Neural crest cell (in vitro differentiated cells): Measurements from ENCODE around the gene GP2. TPM values are rescaled to one million over a fixed set of nuclear protein-coding genes. Genes with fewer than 3 reads are reported as not detected.

Experiments used
- DNase-seq: peaks from one replicate; pipeline ENCODE4 v3.0.0; 2021; ENCODE audit warnings: low read depth, mixed read lengths, low spot score
- H3K27ac Mint-ChIP-seq: one replicate; pipeline ENCODE4 v1.8.0; 2021; ENCODE audit warnings: mild to moderate bottlenecking, mixed read lengths; ENCODE audit not compliant: unreplicated experiment
- H3K27me3 Mint-ChIP-seq: 2 replicates; pipeline ENCODE4 v1.8.0; 2021; ENCODE audit warnings: low read depth, mild to moderate bottlenecking, mixed read lengths
- H3K36me3 Mint-ChIP-seq: 2 replicates; pipeline ENCODE4 v1.8.0; 2021; ENCODE audit warnings: low read depth, mild to moderate bottlenecking, mixed read lengths
- H3K4me1 Mint-ChIP-seq: 2 replicates; pipeline ENCODE4 v1.8.0; 2021; ENCODE audit warnings: mixed read lengths
- H3K4me3 Mint-ChIP-seq: one replicate; pipeline ENCODE4 v1.8.0; 2021; ENCODE audit warnings: mild to moderate bottlenecking, mixed read lengths
- H3K9me3 Mint-ChIP-seq: 2 replicates; pipeline ENCODE4 v1.8.0; 2021; ENCODE audit warnings: mixed read lengths
- total RNA-seq: library from RNA; stranded (reverse); gene quantifications from 2 replicates; pipeline ENCODE4 v1.2.1, GENCODE V29; 2021
- TF ChIP-seq, protein P1 (sequence below): fragments of 200-600 bp; sonication (generic); conservative IDR thresholded peaks from 2 replicates; pipeline ENCODE4 v1.5.0; 2021; ENCODE audit warnings: antibody characterized with exemption, mild to moderate bottlenecking

The GP2 gene
- total RNA-seq, 1 donor from 2014 or later, result not detected

DNA sequence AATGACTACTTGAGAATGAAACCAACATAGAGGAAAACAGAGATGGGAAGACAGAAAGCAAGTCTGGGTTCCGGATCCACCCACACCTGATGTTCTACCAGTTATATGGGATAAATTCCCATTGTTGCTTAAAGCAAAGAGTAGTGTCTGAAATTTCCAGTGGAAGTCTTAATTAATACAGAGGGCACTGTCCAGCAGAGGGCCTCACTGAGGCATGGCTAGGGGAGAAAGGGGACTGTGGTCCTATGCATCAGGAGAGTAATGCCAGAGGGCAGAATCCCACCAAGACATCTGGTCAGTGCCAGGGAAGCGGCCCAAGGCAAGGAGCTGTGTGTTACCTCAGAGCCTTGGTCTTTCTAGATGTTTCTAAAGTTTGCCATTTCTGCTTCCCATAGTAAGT, 32.7 kb upstream of the GP2 start:
- Mint-ChIP-seq H3K36me3 (no peaks in the 10 kb centered on the region), H3K4me3 (no peak overlapping the region), H3K4me1 (no peaks in the 10 kb centered on the region), H3K27me3 (peaks cover 72% of the 10 kb centered on the region), H3K27ac (no peak overlapping the region), H3K9me3 (peaks cover 7% of the 10 kb centered on the region)
- TF ChIP-seq, protein P1, sequence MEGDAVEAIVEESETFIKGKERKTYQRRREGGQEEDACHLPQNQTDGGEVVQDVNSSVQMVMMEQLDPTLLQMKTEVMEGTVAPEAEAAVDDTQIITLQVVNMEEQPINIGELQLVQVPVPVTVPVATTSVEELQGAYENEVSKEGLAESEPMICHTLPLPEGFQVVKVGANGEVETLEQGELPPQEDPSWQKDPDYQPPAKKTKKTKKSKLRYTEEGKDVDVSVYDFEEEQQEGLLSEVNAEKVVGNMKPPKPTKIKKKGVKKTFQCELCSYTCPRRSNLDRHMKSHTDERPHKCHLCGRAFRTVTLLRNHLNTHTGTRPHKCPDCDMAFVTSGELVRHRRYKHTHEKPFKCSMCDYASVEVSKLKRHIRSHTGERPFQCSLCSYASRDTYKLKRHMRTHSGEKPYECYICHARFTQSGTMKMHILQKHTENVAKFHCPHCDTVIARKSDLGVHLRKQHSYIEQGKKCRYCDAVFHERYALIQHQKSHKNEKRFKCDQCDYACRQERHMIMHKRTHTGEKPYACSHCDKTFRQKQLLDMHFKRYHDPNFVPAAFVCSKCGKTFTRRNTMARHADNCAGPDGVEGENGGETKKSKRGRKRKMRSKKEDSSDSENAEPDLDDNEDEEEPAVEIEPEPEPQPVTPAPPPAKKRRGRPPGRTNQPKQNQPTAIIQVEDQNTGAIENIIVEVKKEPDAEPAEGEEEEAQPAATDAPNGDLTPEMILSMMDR, result peak; percentile 49
- DNase-seq, result peak; percentile 32

DNA sequence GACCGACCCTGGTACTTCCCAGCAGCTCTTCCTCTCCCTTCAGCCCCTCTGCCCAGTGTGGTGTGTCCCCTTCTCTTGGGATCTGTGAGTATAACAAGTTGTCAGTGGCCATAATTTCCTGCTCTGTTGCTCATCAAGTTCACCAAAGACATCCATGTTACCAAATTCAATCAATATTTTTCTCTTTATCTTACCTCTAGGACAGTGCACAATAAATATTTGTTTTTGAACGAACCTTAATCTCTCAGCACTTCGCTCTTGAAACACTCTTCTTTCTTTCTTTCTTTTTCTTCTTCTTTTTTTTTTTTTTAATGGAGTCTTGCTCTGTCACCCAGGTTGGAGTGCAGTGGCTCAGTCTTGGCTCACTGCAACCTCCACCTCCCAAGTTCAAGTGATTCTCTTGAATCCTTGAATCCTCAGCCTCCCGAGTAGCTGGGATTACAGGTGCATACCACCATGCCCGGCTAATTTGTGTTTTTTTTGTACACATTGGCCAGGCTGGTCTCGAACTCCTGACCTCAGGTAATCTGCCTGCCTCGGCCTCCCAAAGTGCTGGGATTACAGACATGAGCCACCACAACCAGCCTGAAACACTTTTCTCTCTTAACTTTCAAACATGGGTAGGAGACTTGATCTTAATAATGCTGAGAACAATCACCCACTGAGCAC, 27.9 kb upstream of the GP2 start:
- H3K27ac Mint-ChIP-seq, result no peak overlapping the region
- peaks cover 7% of the 10 kb centered on the region for H3K9me3 Mint-ChIP-seq
- no peaks in the 10 kb centered on the region for H3K36me3 Mint-ChIP-seq
- DNase-seq, result no peak
- H3K4me1 Mint-ChIP-seq, result peaks cover 8% of the 10 kb centered on the region
- H3K27me3 Mint-ChIP-seq, result peaks cover 73% of the 10 kb centered on the region
- TF ChIP-seq, protein P1, result no peak
- H3K4me3 Mint-ChIP-seq, result no peak overlapping the region

DNA sequence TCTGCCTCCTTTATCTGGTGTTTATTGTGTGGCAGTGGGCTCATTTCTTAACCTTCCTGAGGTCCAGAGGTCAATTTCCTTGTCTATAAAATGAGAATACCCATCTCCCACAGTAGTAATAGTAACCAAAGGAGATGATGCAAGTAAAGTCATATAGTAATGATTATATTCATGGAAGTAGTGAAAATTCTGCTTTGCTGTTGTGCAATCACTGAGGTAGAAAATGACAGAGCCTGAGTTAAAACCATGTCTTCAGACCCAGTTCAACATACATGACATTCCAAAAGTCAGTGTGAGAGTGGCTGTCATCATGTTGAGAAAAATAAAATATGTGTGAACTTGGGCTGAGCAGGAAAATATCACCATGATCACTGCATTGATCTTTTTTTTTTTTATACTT, 26.1 kb upstream of the GP2 start:
- H3K27me3 Mint-ChIP-seq, result peaks cover 60% of the 10 kb centered on the region

DNA sequence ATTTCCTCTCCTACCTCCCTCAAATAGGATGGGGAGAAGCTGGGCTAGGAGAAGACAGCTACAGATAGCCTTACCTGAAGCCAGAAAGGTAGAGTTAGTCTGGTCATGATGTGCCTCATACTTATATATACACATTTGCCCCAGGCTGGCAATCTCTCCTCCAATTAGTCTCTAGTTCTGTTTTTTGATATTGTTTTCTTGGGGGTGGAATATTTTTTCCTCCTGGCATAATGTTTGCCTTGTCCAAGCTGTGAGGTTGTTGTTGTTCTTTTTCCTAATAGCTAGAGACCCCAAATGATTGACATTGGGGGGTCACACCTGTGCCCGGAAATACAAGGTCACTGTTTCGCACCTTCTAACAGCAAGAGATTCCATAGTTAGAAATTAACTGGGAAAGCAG, 25.3 kb upstream of the GP2 start, which contains the start of gene UMOD:
TSS of gene UMOD (minus strand) at position 101 of the 400 bp plus-strand sequence. CDS start 1,978 bp downstream, outside the sequence.
- H3K27me3 Mint-ChIP-seq, result peaks cover 54% of the 10 kb centered on the region
- peaks cover 7% of the 10 kb centered on the region for H3K9me3 Mint-ChIP-seq
- H3K4me3 Mint-ChIP-seq, result no peak within 1 kb of the TSS
- TF ChIP-seq, protein P1, result no peak
- no peaks in the 10 kb centered on the region for H3K36me3 Mint-ChIP-seq
- DNase-seq, result no peak
- no peak within 1 kb of the TSS for H3K27ac Mint-ChIP-seq
- peaks cover 8% of the 10 kb centered on the region for H3K4me1 Mint-ChIP-seq

More for the DNA sequence above, 26.1 kb upstream of the GP2 start:
- Mint-ChIP-seq H3K36me3 (no peaks in the 10 kb centered on the region), H3K4me1 (peaks cover 8% of the 10 kb centered on the region), H3K27ac (no peak overlapping the region), H3K4me3 (no peak overlapping the region), H3K9me3 (peaks cover 7% of the 10 kb centered on the region)
- DNase-seq, result no peak
- TF ChIP-seq, protein P1, result no peak

DNA sequence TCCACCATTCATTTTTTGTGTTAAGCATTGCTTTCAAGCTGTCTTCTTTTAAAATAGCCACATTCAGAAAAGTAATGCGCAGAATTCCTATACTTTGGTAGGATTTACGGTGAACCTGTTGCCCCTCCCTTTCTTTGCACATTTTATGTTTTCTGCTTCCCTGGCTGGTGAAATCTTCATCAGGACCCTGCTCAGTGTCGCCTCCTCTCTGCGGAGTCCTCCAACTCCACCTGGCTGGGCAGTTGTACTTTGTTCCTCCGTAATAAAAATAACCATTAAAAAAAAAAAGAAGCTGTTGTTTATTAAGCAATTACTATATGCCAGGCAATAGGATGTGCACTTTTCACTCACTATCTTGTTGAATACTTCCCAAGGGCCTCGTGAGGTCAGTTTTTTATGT, 22.3 kb upstream of the GP2 start:
- TF ChIP-seq, protein P1, result peak; percentile 25
- no peaks in the 10 kb centered on the region for H3K36me3 Mint-ChIP-seq
- no peaks in the 10 kb centered on the region for H3K9me3 Mint-ChIP-seq
- peaks cover 38% of the 10 kb centered on the region for H3K27me3 Mint-ChIP-seq
- H3K4me1 Mint-ChIP-seq, result peaks cover 8% of the 10 kb centered on the region
- DNase-seq, result no peak
- H3K4me3 Mint-ChIP-seq, result no peak overlapping the region
- no peak overlapping the region for H3K27ac Mint-ChIP-seq
